OCI-LY3 (cell line): ENCODE data around the gene MUL1.

Source experiments
- EZH2phosphoT487 ChIP-seq: fragments of 200-600 bp; shearing (Covaris generic); IDR thresholded peaks from 2 replicates; pipeline ENCODE4 v1.6.1; 2018; ENCODE audit warnings: antibody characterized with exemption, mixed run types, low read depth
- TF ChIP-seq, protein P1 (sequence below): fragments of 200-600, 300-600 bp; sonication (generic); IDR thresholded peaks from 2 replicates; pipeline ENCODE4 v1.5.1; 2014; ENCODE audit warnings: antibody characterized with exemption, low read length, low read depth

DNA sequence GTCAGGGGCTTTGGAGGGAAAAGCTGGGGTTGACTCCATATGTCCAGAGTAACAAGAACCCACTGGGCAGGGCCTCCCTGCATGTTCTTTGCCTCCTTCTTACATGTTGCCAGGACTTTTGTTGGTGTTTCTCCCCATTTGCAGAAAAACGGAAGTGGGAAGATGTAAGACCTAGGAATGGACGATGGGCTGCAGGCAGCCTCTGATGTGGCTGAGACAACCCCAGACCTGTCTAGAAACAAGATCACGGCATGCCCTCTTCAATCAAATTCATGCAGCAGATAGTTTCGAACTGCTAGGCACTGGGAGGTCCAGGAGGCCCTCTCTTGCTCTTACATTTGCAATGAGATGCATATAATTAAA lies 47.8 kb upstream of the MUL1 start:
- TF ChIP-seq, protein P1, sequence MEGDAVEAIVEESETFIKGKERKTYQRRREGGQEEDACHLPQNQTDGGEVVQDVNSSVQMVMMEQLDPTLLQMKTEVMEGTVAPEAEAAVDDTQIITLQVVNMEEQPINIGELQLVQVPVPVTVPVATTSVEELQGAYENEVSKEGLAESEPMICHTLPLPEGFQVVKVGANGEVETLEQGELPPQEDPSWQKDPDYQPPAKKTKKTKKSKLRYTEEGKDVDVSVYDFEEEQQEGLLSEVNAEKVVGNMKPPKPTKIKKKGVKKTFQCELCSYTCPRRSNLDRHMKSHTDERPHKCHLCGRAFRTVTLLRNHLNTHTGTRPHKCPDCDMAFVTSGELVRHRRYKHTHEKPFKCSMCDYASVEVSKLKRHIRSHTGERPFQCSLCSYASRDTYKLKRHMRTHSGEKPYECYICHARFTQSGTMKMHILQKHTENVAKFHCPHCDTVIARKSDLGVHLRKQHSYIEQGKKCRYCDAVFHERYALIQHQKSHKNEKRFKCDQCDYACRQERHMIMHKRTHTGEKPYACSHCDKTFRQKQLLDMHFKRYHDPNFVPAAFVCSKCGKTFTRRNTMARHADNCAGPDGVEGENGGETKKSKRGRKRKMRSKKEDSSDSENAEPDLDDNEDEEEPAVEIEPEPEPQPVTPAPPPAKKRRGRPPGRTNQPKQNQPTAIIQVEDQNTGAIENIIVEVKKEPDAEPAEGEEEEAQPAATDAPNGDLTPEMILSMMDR = no peak
- no peak for TF ChIP-seq EZH2phosphoT487
